Calu3 (cell line): ENCODE data around the gene NANOG. TPM values are rescaled to one million over a fixed set of nuclear protein-coding genes. Genes with fewer than 3 reads are reported as not detected.
"Not testable (repeated sequence)": the region's sequence is repeated elsewhere in the genome, so short reads cannot be mapped to it uniquely, and the experiment has no call there.

ENCODE experiments used
- Bru-seq: library from RNA; stranded (reverse); fragments of 400-500 nt; gene quantifications from one replicate; lab custom pipeline; 2021; lab: Mats Ljungman, UMichigan
- BruChase-seq, 2 experiments: library from RNA; stranded (reverse); fragments of 400-500 nt; gene quantifications; one replicate each; lab custom pipeline; 2021; lab: Mats Ljungman, UMichigan
- BruUV-seq: library from RNA; stranded (reverse); fragments of 400-500 nt; replicated peaks from 2 replicates; lab custom pipeline; 2021; lab: Mats Ljungman, UMichigan
- CTCF ChIA-PET: fragments of 300-600 bp; sonication (Branson Sonifier 250); formaldehyde crosslinking; loops from one replicate; lab custom pipeline; 2022; ENCODE audit warnings: antibody characterized with exemption; lab: Charles Lee
- DNase-seq: peaks from one replicate; pipeline ENCODE4 v3.0.0; 2022
- H3K27ac Mint-ChIP-seq: one replicate; pipeline ENCODE4 v1.8.0; 2022; ENCODE audit warnings: mixed read lengths; ENCODE audit not compliant: unreplicated experiment
- H3K27me3 Mint-ChIP-seq: one replicate; pipeline ENCODE4 v1.8.0; 2022; ENCODE audit warnings: mixed read lengths; ENCODE audit not compliant: unreplicated experiment
- H3K36me3 Mint-ChIP-seq: one replicate; pipeline ENCODE4 v1.8.0; 2022; ENCODE audit warnings: mild to moderate bottlenecking, moderate library complexity, mixed read lengths; ENCODE audit not compliant: insufficient read depth, unreplicated experiment
- H3K4me1 Mint-ChIP-seq: one replicate; pipeline ENCODE4 v1.8.0; 2022; ENCODE audit warnings: mild to moderate bottlenecking, low read depth, mixed read lengths; ENCODE audit not compliant: unreplicated experiment
- H3K4me3 Mint-ChIP-seq: one replicate; pipeline ENCODE4 v1.8.0; 2022; ENCODE audit warnings: mild to moderate bottlenecking, low read depth, moderate library complexity, mixed read lengths; ENCODE audit not compliant: unreplicated experiment
- H3K9me3 Mint-ChIP-seq: one replicate; pipeline ENCODE4 v1.8.0; 2022; ENCODE audit warnings: low read depth, mixed read lengths; ENCODE audit not compliant: unreplicated experiment
- CTCF ChIP-seq: fragments of 200-600 bp; IDR thresholded peaks from one replicate; pipeline ENCODE4 v1.8.0; 2022; ENCODE audit warnings: antibody characterized with exemption; ENCODE audit not compliant: unreplicated experiment
- intact Hi-C: fragments of 100-400 bp; cut with micrococcal nuclease; formaldehyde crosslinking; loops from one replicate; pipeline ENCODE4 v1.10.0; 2022; ENCODE audit not compliant: unreplicated experiment
- long read RNA-seq: library from polyadenylated mRNA; stranded (forward); transcript quantifications from one replicate; pipeline ENCODE4 v2.0.0, GENCODE V29; 2022
- total RNA-seq: library from RNA; stranded (reverse); gene quantifications from 2 replicates; pipeline ENCODE4 v1.2.3, GENCODE V29; 2022

NANOG gene
- total RNA-seq (not detected in 2 replicates), Bru-seq, nascent RNA (percentile 7 among the genes with signal in this experiment), BruChase-seq, experiment 1, labeled RNA remaining after a 6-hour chase (percentile 15 among the genes with signal in this experiment), BruChase-seq, experiment 2, labeled RNA remaining after a 2-hour chase (percentile 8 among the genes with signal in this experiment)
- long read RNA-seq = 0 reads

- H3K9me3 Mint-ChIP-seq, H3K4me3 Mint-ChIP-seq, H3K27ac Mint-ChIP-seq, intact Hi-C loops, BruUV-seq, DNase-seq, H3K36me3 Mint-ChIP-seq, H3K4me1 Mint-ChIP-seq: not testable (repeated sequence)
- CTCF ChIA-PET = interaction anchor here (0.6 kb wide), 1 partner anchor 296 kb away, joined by 5 read pairs; no protein-coding TSS in a partner anchor
- peaks cover 53% of the 10 kb centered on the region for H3K27me3 Mint-ChIP-seq
Observed at GRCh38 chr12:7788884-7789528, at the start of gene NANOG. Gene NANOG, plus strand, starts transcription at chr12:7789402. Its CDS starts 213 bp downstream, at chr12:7789615.

GRCh38 chr12:7747246-7747645 lies 42.0 kb upstream of the NANOG start, which contains the start of gene CLEC4C:
Gene CLEC4C, minus strand, starts transcription at chr12:7747375. Its CDS starts 27 bp downstream, at chr12:7747348.
- Mint-ChIP-seq H3K4me1 (no peaks in the 10 kb centered on the region), H3K4me3 (no peak within 1 kb of the TSS), H3K36me3 (no peaks in the 10 kb centered on the region), H3K27ac (no peak within 1 kb of the TSS), H3K9me3 (peaks cover 4% of the 10 kb centered on the region), H3K27me3 (no peaks in the 10 kb centered on the region)
- DNase-seq = no peak
- BruUV-seq = no TSS peak
- CTCF ChIA-PET = interaction anchor here (0.7 kb wide), 1 partner anchor 40 kb away, joined by 3 read pairs; no protein-coding TSS in a partner anchor
- intact Hi-C loops = no loop called here
- TF ChIP-seq CTCF = no peak

GRCh38 chr12:7748852-7749251 lies 40.4 kb upstream of the NANOG start:
- H3K27me3 Mint-ChIP-seq = no peaks in the 10 kb centered on the region
- H3K36me3 Mint-ChIP-seq = no peaks in the 10 kb centered on the region
- no peaks in the 10 kb centered on the region for H3K9me3 Mint-ChIP-seq
- CTCF ChIA-PET = no interaction called here
- no peak for DNase-seq
- no TSS peak for BruUV-seq
- intact Hi-C loops = no loop called here
- no peak overlapping the region for H3K4me3 Mint-ChIP-seq
- H3K4me1 Mint-ChIP-seq = no peaks in the 10 kb centered on the region
- H3K27ac Mint-ChIP-seq = no peak overlapping the region
- TF ChIP-seq CTCF = no peak

GRCh38 chr12:7749442-7749841 lies 39.8 kb upstream of the NANOG start:
- Mint-ChIP-seq H3K4me1 (no peaks in the 10 kb centered on the region), H3K4me3 (no peak overlapping the region), H3K9me3 (no peaks in the 10 kb centered on the region), H3K27ac (no peak overlapping the region), H3K27me3 (no peaks in the 10 kb centered on the region), H3K36me3 (no peaks in the 10 kb centered on the region)
- intact Hi-C loops = no loop called here
- no TSS peak for BruUV-seq
- TF ChIP-seq CTCF = no peak
- CTCF ChIA-PET = no interaction called here
- no peak for DNase-seq
